ENCODE data around the gene PRKCZ.

- TF ChIP-seq TAF15 (IDR thresholded peaks at IDR 0.05; ENCODE audit: low read depth, low read length) = no peak
- TF ChIP-seq NRF1 (conservative IDR thresholded peaks at IDR 0.05 in 1 of 2, IDR thresholded peaks at IDR 0.05 in 1 of 2) = no peak
- 0 out of 6 replicates have a peak, but pooled peaks of 2 of the 3 experiments have one; percentile 8 to 20 for TF ChIP-seq CTCF (IDR thresholded peaks at IDR 0.05 in 2 of 3, conservative IDR thresholded peaks at IDR 0.05 in 1 of 3; ENCODE audit: insufficient read depth in 2 of 3, low read depth in 1 of 3, low read length in 3 of 3)
- TF ChIP-seq ZNF3 (CRISPR knock-in tag; IDR thresholded peaks at IDR 0.05) = no peak
- no peak for TF ChIP-seq U2AF2 (optimal IDR thresholded peaks at IDR 0.05; ENCODE audit: low read depth, low read length)
- TF ChIP-seq CHD4 (IDR thresholded peaks at IDR 0.05; ENCODE audit: insufficient read depth, insufficient replicate concordance, low read depth, low read length, poor library complexity, severe bottlenecking) = no peak
These were observed 940 bp upstream of the PRKCZ start for GRCh38 chr1:2049225-2049717.
